HepG2 (cell line): ENCODE measurements around the gene CNPPD1. TPM values are rescaled to one million over a fixed set of nuclear protein-coding genes. Genes with fewer than 3 reads are reported as not detected.

Experiments used
- BHLHE40 ChIP-seq: IDR thresholded peaks from 2 replicates; pipeline ENCODE4 v1.6.1; 2011; ENCODE audit warnings: low read length, improper control_type of control experiment
- MED1 ChIP-seq: sonication (generic); formaldehyde crosslinking; IDR thresholded peaks from 2 replicates; pipeline ENCODE4 v1.4.0; 2020; ENCODE audit warnings: missing genetic modification reagents
- PAWR ChIP-seq: sonication (generic); formaldehyde crosslinking; IDR thresholded peaks from 2 replicates; pipeline ENCODE4 v1.4.0; 2020; ENCODE audit warnings: missing genetic modification reagents, mild to moderate bottlenecking, borderline replicate concordance
- RCOR2 ChIP-seq: IDR thresholded peaks from 2 replicates; pipeline ENCODE4 v1.6.1; 2016; ENCODE audit warnings: missing biosample characterization, missing genetic modification reagents
- WIZ ChIP-seq: sonication (generic); formaldehyde crosslinking; IDR thresholded peaks from 2 replicates; pipeline ENCODE4 v1.5.1; 2020; ENCODE audit warnings: mild to moderate bottlenecking, missing genetic modification reagents
- YEATS2 ChIP-seq: sonication (generic); formaldehyde crosslinking; IDR thresholded peaks from 2 replicates; pipeline ENCODE4 v1.4.0; 2020; ENCODE audit warnings: missing genetic modification reagents, borderline replicate concordance
- ZNF292 ChIP-seq: sonication (generic); formaldehyde crosslinking; IDR thresholded peaks from 2 replicates; pipeline ENCODE4 v1.8.1; 2022; ENCODE audit warnings: mild to moderate bottlenecking, low read depth, missing genetic modification reagents, borderline replicate concordance
- polyA plus RNA-seq, 8 experiments: library from polyadenylated mRNA; depleted of rRNA in 3 of 8; stranded (reverse) in 7 of 8; unstranded in 1 of 8; fragments of >200 nt; fragmentation: Illumina TruSeq in 4 of 8; extraction: Trizol in 4 of 8; gene quantifications; 2 replicates each; pipeline versions ENCODE4 v1.2.1 to v1.2.3, GENCODE V29; 2011 to 2016; ENCODE audit warnings: low read depth in 4 of 8, missing spikeins in 1 of 8, mixed read lengths in 1 of 8; ENCODE audit not compliant: insufficient read depth in 1 of 8
- total RNA-seq, 5 experiments: library from RNA; depleted of rRNA; stranded (reverse); fragments of >200 nt; fragmentation: Illumina TruSeq; extraction: Trizol; gene quantifications; 2 replicates each; pipeline ENCODE4 v1.2.3, GENCODE V29; 2016; ENCODE audit warnings: low read depth in 1 of 5
- TF ChIP-seq, protein P1 (sequence below): sonication (generic); formaldehyde crosslinking; IDR thresholded peaks from 2 replicates; pipeline ENCODE4 v1.4.0; 2020; ENCODE audit warnings: missing genetic modification reagents
- TF ChIP-seq, protein P2 (sequence below): sonication (generic); formaldehyde crosslinking; IDR thresholded peaks from 2 replicates; pipeline ENCODE4 v1.9.0; 2021; ENCODE audit warnings: missing genetic modification reagents, borderline replicate concordance
- TF ChIP-seq, protein P3 (sequence below): sonication (generic); formaldehyde crosslinking; IDR thresholded peaks from 2 replicates; pipeline ENCODE4 v1.8.1; 2023; ENCODE audit warnings: mild to moderate bottlenecking, moderate library complexity, missing genetic modification reagents
- TF ChIP-seq, protein P4 (sequence below): sonication (generic); formaldehyde crosslinking; IDR thresholded peaks from 2 replicates; pipeline ENCODE4 v1.5.1; 2020; ENCODE audit warnings: mild to moderate bottlenecking, missing genetic modification reagents, borderline replicate concordance
- TF ChIP-seq, protein P5 (sequence below): IDR thresholded peaks from 2 replicates; pipeline ENCODE4 v1.6.1; 2012; ENCODE audit warnings: low read depth, low read length, improper control_type of control experiment

The CNPPD1 gene
- total and polyA plus RNA-seq, 2 of the 13 experiments (the other 11 are each of a cell fraction or from before 2014, with no cell fraction given), result 35.5 to 49.4 TPM

DNA sequence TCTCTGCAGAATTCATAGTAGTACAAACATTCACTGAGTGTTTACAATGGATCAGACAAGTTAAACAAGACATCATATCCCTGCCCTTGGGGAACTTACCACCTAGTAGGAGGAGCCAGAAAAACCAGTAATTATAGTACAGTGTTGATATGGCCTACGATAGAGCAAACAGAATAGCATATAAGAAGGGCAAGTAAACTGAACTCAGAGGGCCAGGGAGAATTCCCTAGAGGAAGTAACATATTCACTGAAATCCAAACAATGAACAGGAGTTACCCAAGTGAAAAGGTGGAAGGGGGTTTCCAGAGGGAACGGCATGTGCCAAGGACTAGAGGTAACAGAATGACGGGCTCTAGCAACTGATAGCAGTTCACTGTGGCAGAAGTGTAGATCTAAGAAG, 50.2 kb downstream of the CNPPD1 start (continued):
- TF ChIP-seq, protein P1, sequence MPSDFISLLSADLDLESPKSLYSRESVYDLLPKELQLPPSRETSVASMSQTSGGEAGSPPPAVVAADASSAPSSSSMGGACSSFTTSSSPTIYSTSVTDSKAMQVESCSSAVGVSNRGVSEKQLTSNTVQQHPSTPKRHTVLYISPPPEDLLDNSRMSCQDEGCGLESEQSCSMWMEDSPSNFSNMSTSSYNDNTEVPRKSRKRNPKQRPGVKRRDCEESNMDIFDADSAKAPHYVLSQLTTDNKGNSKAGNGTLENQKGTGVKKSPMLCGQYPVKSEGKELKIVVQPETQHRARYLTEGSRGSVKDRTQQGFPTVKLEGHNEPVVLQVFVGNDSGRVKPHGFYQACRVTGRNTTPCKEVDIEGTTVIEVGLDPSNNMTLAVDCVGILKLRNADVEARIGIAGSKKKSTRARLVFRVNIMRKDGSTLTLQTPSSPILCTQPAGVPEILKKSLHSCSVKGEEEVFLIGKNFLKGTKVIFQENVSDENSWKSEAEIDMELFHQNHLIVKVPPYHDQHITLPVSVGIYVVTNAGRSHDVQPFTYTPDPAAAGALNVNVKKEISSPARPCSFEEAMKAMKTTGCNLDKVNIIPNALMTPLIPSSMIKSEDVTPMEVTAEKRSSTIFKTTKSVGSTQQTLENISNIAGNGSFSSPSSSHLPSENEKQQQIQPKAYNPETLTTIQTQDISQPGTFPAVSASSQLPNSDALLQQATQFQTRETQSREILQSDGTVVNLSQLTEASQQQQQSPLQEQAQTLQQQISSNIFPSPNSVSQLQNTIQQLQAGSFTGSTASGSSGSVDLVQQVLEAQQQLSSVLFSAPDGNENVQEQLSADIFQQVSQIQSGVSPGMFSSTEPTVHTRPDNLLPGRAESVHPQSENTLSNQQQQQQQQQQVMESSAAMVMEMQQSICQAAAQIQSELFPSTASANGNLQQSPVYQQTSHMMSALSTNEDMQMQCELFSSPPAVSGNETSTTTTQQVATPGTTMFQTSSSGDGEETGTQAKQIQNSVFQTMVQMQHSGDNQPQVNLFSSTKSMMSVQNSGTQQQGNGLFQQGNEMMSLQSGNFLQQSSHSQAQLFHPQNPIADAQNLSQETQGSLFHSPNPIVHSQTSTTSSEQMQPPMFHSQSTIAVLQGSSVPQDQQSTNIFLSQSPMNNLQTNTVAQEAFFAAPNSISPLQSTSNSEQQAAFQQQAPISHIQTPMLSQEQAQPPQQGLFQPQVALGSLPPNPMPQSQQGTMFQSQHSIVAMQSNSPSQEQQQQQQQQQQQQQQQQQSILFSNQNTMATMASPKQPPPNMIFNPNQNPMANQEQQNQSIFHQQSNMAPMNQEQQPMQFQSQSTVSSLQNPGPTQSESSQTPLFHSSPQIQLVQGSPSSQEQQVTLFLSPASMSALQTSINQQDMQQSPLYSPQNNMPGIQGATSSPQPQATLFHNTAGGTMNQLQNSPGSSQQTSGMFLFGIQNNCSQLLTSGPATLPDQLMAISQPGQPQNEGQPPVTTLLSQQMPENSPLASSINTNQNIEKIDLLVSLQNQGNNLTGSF (CRISPR knock-in tag), result no peak
- TF ChIP-seq PAWR (CRISPR knock-in tag) (no peak), WIZ (CRISPR knock-in tag) (no peak), RCOR2 (peak; percentile 78; the same call in 1 of the 2 replicates), YEATS2 (CRISPR knock-in tag) (no peak), BHLHE40 (0 out of 2 replicates have a peak, but pooled peaks have one; percentile 44), MED1 (0 out of 2 replicates have a peak, but pooled peaks have one; percentile 27), ZNF292 (CRISPR knock-in tag) (no peak)
- TF ChIP-seq, protein P2, sequence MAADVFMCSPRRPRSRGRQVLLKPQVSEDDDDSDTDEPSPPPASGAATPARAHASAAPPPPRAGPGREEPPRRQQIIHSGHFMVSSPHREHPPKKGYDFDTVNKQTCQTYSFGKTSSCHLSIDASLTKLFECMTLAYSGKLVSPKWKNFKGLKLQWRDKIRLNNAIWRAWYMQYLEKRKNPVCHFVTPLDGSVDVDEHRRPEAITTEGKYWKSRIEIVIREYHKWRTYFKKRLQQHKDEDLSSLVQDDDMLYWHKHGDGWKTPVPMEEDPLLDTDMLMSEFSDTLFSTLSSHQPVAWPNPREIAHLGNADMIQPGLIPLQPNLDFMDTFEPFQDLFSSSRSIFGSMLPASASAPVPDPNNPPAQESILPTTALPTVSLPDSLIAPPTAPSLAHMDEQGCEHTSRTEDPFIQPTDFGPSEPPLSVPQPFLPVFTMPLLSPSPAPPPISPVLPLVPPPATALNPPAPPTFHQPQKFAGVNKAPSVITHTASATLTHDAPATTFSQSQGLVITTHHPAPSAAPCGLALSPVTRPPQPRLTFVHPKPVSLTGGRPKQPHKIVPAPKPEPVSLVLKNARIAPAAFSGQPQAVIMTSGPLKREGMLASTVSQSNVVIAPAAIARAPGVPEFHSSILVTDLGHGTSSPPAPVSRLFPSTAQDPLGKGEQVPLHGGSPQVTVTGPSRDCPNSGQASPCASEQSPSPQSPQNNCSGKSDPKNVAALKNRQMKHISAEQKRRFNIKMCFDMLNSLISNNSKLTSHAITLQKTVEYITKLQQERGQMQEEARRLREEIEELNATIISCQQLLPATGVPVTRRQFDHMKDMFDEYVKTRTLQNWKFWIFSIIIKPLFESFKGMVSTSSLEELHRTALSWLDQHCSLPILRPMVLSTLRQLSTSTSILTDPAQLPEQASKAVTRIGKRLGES (CRISPR knock-in tag), result no peak
- TF ChIP-seq, protein P3, sequence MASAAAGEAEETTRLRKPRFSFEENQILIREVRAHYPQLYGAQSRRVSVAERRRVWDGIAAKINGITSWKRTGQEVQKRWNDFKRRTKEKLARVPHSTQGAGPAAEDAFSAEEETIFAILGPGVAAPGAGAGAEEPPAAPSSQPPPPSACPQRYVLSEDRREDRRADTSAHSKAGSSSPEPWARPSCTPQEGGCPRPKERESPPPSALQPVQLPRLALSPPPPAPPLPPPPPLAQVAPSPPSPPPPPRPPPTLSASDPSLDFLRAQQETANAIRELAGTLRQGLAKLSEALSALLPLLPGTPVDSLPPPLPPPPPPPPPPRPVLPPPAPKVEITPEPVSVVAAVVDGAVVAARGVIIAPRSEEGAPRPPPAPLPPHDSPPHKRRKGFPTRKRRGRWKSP, result no peak
- TF ChIP-seq, protein P4, sequence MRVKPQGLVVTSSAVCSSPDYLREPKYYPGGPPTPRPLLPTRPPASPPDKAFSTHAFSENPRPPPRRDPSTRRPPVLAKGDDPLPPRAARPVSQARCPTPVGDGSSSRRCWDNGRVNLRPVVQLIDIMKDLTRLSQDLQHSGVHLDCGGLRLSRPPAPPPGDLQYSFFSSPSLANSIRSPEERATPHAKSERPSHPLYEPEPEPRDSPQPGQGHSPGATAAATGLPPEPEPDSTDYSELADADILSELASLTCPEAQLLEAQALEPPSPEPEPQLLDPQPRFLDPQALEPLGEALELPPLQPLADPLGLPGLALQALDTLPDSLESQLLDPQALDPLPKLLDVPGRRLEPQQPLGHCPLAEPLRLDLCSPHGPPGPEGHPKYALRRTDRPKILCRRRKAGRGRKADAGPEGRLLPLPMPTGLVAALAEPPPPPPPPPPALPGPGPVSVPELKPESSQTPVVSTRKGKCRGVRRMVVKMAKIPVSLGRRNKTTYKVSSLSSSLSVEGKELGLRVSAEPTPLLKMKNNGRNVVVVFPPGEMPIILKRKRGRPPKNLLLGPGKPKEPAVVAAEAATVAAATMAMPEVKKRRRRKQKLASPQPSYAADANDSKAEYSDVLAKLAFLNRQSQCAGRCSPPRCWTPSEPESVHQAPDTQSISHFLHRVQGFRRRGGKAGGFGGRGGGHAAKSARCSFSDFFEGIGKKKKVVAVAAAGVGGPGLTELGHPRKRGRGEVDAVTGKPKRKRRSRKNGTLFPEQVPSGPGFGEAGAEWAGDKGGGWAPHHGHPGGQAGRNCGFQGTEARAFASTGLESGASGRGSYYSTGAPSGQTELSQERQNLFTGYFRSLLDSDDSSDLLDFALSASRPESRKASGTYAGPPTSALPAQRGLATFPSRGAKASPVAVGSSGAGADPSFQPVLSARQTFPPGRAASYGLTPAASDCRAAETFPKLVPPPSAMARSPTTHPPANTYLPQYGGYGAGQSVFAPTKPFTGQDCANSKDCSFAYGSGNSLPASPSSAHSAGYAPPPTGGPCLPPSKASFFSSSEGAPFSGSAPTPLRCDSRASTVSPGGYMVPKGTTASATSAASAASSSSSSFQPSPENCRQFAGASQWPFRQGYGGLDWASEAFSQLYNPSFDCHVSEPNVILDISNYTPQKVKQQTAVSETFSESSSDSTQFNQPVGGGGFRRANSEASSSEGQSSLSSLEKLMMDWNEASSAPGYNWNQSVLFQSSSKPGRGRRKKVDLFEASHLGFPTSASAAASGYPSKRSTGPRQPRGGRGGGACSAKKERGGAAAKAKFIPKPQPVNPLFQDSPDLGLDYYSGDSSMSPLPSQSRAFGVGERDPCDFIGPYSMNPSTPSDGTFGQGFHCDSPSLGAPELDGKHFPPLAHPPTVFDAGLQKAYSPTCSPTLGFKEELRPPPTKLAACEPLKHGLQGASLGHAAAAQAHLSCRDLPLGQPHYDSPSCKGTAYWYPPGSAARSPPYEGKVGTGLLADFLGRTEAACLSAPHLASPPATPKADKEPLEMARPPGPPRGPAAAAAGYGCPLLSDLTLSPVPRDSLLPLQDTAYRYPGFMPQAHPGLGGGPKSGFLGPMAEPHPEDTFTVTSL (CRISPR knock-in tag), result no peak; the same call in 1 of the 2 replicates
- TF ChIP-seq, protein P5, sequence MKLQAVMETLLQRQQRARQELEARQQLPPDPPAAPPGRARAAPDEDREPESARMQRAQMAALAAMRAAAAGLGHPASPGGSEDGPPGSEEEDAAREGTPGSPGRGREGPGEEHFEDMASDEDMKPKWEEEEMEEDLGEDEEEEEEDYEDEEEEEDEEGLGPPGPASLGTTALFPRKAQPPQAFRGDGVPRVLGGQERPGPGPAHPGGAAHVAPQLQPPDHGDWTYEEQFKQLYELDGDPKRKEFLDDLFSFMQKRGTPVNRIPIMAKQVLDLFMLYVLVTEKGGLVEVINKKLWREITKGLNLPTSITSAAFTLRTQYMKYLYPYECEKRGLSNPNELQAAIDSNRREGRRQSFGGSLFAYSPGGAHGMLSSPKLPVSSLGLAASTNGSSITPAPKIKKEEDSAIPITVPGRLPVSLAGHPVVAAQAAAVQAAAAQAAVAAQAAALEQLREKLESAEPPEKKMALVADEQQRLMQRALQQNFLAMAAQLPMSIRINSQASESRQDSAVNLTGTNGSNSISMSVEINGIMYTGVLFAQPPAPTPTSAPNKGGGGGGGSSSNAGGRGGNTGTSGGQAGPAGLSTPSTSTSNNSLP, result peak; percentile 62
